ENCODE measurements around the gene FBRSL1. TPM values are rescaled to one million over a fixed set of nuclear protein-coding genes. Genes with fewer than 3 reads are reported as not detected.

FBRSL1 gene
- total and polyA plus RNA-seq, 10 donors = 14.3 to 161 (median 49.8) TPM

DNA sequence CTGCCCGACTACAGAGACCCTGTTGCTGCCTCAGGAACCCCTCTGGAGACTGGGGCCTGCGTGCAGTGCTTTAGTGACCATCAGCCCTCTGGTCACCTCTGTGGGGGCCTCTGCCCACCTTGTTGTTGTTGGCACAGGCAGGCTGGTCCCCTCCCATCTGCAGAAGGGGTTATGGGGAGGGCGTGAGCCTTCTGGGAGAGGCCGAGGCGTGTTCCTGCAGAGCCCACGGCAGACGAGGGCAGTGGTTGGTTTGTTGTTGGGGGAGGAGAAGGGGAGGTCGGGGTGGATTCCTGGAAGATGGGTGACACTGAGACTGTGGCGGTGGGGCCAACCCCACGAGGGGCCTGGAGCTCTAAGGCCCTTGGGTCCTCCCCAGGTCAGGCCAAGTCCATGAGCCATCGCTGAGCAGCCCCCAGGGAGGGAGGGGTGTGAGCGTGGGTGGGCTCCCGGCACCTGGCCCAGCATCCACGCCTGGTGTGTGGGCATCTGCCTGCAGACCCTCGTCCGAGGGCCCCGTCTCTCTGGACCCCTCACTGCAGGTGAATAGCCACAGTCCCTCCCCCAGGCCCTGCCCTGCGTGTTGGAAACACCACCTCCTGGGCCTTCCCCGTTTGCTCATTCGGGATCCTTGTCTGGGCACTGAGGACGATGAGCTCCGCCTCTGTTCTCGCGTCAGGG is 23.6 kb downstream of the FBRSL1 start:
- intact Hi-C loops (cut with DNase I; ENCODE audit: low total_unique reads) = no loop called here
- 85 to 92% (median 90%) methylated on average over 17 to 24 of the region's 24 CpGs for WGBS, 5 donors
- Histone ChIP-seq H3K27ac (no peak overlapping the region), H3K4me1 (peaks cover 0 to 24% (median 9%) of the 10 kb centered on the region in 6 donors), H3K4me3 (no peak overlapping the region), H3K27me3 (replicated peaks in 1 of 7) (no peaks in the 10 kb centered on the region), H3K9me3 (peaks cover 0 to 12% (median 7%) of the 10 kb centered on the region in 8 donors), H3K36me3 (peaks cover 0 to 84% (median 28%) of the 10 kb centered on the region in 6 donors)
- no peak for DNase-seq
- TF ChIP-seq, protein P1, sequence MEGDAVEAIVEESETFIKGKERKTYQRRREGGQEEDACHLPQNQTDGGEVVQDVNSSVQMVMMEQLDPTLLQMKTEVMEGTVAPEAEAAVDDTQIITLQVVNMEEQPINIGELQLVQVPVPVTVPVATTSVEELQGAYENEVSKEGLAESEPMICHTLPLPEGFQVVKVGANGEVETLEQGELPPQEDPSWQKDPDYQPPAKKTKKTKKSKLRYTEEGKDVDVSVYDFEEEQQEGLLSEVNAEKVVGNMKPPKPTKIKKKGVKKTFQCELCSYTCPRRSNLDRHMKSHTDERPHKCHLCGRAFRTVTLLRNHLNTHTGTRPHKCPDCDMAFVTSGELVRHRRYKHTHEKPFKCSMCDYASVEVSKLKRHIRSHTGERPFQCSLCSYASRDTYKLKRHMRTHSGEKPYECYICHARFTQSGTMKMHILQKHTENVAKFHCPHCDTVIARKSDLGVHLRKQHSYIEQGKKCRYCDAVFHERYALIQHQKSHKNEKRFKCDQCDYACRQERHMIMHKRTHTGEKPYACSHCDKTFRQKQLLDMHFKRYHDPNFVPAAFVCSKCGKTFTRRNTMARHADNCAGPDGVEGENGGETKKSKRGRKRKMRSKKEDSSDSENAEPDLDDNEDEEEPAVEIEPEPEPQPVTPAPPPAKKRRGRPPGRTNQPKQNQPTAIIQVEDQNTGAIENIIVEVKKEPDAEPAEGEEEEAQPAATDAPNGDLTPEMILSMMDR (IDR thresholded peaks at IDR 0.05 in 8 of 11, conservative IDR thresholded peaks at IDR 0.05 in 3 of 11) = no peak
- no peak for TF ChIP-seq POLR2AphosphoS5 (IDR thresholded peaks at IDR 0.05)
- TF ChIP-seq POLR2A (IDR thresholded peaks at IDR 0.05) = no peak

GRCh38 chr12:132514216-132514820 is 24.4 kb downstream of the FBRSL1 start:
- intact Hi-C loops (cut with DNase I; ENCODE audit: low total_unique reads) = no loop called here

GRCh38 chr12:132514838-132515237 is 24.9 kb downstream of the FBRSL1 start:
- DNase-seq = no peak
- H3K4me1 ChIP-seq = peaks cover 0 to 16% (median 4%) of the 10 kb centered on the region in 6 donors
- H3K4me3 ChIP-seq = no peak overlapping the region
- TF ChIP-seq, protein P1 (IDR thresholded peaks at IDR 0.05 in 8 of 11, conservative IDR thresholded peaks at IDR 0.05 in 3 of 11) = no peak
- TF ChIP-seq POLR2AphosphoS5 (IDR thresholded peaks at IDR 0.05) = no peak
- TF ChIP-seq POLR2A (IDR thresholded peaks at IDR 0.05) = no peak
- no peaks in the 10 kb centered on the region for H3K27me3 ChIP-seq (replicated peaks in 1 of 7)
- H3K27ac ChIP-seq = no peak overlapping the region
- intact Hi-C loops (cut with DNase I; ENCODE audit: low total_unique reads) = no loop called here
- H3K9me3 ChIP-seq = peaks cover 0 to 20% (median 8%) of the 10 kb centered on the region in 8 donors
- WGBS, 5 donors = 91 to 96% (median 94%) methylated on average over 5 of the region's 5 CpGs
- H3K36me3 ChIP-seq = peaks cover 0 to 81% (median 16%) of the 10 kb centered on the region in 6 donors

More at GRCh38 chr12:132514216-132514820, 24.4 kb downstream of the FBRSL1 start:
- no peak overlapping the region for H3K4me3 ChIP-seq
- no peak for DNase-seq
- WGBS, 5 donors = 90 to 94% (median 92%) methylated on average over 12 to 17 of the region's 17 CpGs
- peaks cover 0 to 19% (median 6%) of the 10 kb centered on the region in 6 donors for H3K4me1 ChIP-seq
- peaks cover 0 to 19% (median 8%) of the 10 kb centered on the region in 8 donors for H3K9me3 ChIP-seq
- H3K36me3 ChIP-seq = peaks cover 0 to 84% (median 21%) of the 10 kb centered on the region in 6 donors
- TF ChIP-seq, protein P1 (IDR thresholded peaks at IDR 0.05 in 8 of 11, conservative IDR thresholded peaks at IDR 0.05 in 3 of 11) = no peak
- TF ChIP-seq POLR2A (IDR thresholded peaks at IDR 0.05) (no peak), POLR2AphosphoS5 (IDR thresholded peaks at IDR 0.05) (no peak)
- no peaks in the 10 kb centered on the region for H3K27me3 ChIP-seq (replicated peaks in 1 of 7)
- no peak overlapping the region for H3K27ac ChIP-seq
